Keratinocyte (primary cell): ENCODE measurements around the gene SP140L.

Experiments used
- EZH2 ChIP-seq: IDR thresholded peaks from one replicate; pipeline ENCODE4 v1.6.1; 2012; ENCODE audit warnings: inconsistent platforms, mild to moderate bottlenecking, low read length, moderate library complexity
- TF ChIP-seq, protein P1 (sequence below), 3 experiments: IDR thresholded peaks in 1 of 3; conservative IDR thresholded peaks in 1 of 3; optimal IDR thresholded peaks in 1 of 3; 2 replicates in 2 of 3; 3 replicates in 1 of 3; pipeline versions ENCODE3 to v1.5.1; 2011; ENCODE audit warnings: low read length in 3 of 3, mild to moderate bottlenecking in 3 of 3, moderate library complexity in 2 of 3, control low read depth in 1 of 3, inconsistent platforms in 1 of 3; ENCODE audit not compliant: insufficient read depth in 2 of 3; ENCODE audit errors: extremely low read depth in 1 of 3

DNA sequence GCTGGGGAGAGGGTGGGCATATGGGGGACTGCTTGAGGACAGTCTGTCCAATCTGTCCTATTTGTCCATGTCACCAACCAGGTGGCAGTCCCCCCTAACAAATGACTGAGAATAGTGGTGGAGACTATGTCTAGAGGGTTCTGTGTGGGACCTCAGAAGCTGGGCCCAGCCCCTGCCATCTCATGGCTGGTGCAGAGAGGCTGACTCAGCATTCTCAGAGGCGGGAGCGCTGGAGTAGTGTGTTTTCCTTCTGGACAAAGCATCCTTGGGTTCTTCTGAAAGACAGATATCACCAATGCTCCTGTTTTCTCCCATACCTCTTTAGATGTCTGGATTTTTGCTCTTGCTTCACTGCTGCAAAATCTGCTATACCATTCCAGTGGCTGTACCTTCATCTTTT, 44.1 kb upstream of the SP140L start:
- TF ChIP-seq, protein P1, sequence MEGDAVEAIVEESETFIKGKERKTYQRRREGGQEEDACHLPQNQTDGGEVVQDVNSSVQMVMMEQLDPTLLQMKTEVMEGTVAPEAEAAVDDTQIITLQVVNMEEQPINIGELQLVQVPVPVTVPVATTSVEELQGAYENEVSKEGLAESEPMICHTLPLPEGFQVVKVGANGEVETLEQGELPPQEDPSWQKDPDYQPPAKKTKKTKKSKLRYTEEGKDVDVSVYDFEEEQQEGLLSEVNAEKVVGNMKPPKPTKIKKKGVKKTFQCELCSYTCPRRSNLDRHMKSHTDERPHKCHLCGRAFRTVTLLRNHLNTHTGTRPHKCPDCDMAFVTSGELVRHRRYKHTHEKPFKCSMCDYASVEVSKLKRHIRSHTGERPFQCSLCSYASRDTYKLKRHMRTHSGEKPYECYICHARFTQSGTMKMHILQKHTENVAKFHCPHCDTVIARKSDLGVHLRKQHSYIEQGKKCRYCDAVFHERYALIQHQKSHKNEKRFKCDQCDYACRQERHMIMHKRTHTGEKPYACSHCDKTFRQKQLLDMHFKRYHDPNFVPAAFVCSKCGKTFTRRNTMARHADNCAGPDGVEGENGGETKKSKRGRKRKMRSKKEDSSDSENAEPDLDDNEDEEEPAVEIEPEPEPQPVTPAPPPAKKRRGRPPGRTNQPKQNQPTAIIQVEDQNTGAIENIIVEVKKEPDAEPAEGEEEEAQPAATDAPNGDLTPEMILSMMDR (optimal IDR thresholded peaks at IDR 0.05 in 1 of 3, IDR thresholded peaks at IDR 0.05 in 1 of 3, conservative IDR thresholded peaks at IDR 0.05 in 1 of 3; ENCODE audit: extremely low read depth in 1 of 3, insufficient read depth in 2 of 3, low read length in 3 of 3): no peak
- TF ChIP-seq EZH2: no peak
